C4-2B (cell line): Measurements from ENCODE around the gene EN2.

ENCODE experiments used
- CTCF ChIP-seq: fragments of 450-650 bp; conservative IDR thresholded peaks from 2 replicates; pipeline ENCODE4 v1.5.1; 2017; ENCODE audit warnings: mild to moderate bottlenecking
- ZFX ChIP-seq: fragments of 450-650 bp; IDR thresholded peaks from 2 replicates; pipeline ENCODE4 v1.6.1; 2017

GRCh38 chr7:155486783-155487508 lies 29.0 kb downstream of the EN2 start:
- TF ChIP-seq CTCF (no peak), ZFX (no peak)
